ENCODE data around the gene ZSCAN5B. TPM values are rescaled to one million over a fixed set of nuclear protein-coding genes. Genes with fewer than 3 reads are reported as not detected.

ZSCAN5B gene
- total RNA-seq, 2 donors from 2014 or later: not detected

GRCh38 chr19:56223481-56223880 lies 25.9 kb upstream of the ZSCAN5B start:
- Histone ChIP-seq H3K9me3 (ENCODE audit: control insufficient read depth, low read length) (no peaks in the 10 kb centered on the region), H3K4me1 (ENCODE audit: control insufficient read depth, insufficient read depth, low read length) (no peaks in the 10 kb centered on the region), H3K36me3 (ENCODE audit: control insufficient read depth, insufficient read depth, low read length) (no peaks in the 10 kb centered on the region), H3K27me3 (ENCODE audit: control insufficient read depth, insufficient read depth, low read length, poor library complexity, severe bottlenecking) (no peaks in the 10 kb centered on the region), H3K4me3 (ENCODE audit: low read length) (no peak overlapping the region), H3K9ac (ENCODE audit: extremely low read depth, low read length, poor library complexity, severe bottlenecking) (no peak overlapping the region), H3K27ac (ENCODE audit: low read depth, low read length) (no peak overlapping the region)
- H3K9me3 Mint-ChIP-seq: no peaks in the 10 kb centered on the region
- H3K27me3 Mint-ChIP-seq (ENCODE audit: insufficient read depth): peaks cover 12% of the 10 kb centered on the region
- 88 to 89% methylated on average over 9 of the region's 9 CpGs for WGBS, 2 experiments (ENCODE audit: insufficient coverage in 1 of 2, insufficient read length in 1 of 2)
- H3K4me1 Mint-ChIP-seq: no peaks in the 10 kb centered on the region
- no peak overlapping the region for H3K4me3 Mint-ChIP-seq
- no peak for TF ChIP-seq CTCF (conservative IDR thresholded peaks at IDR 0.05)
- no peak for DNase-seq
- no peak overlapping the region for H3K27ac Mint-ChIP-seq
- peaks cover 28% of the 10 kb centered on the region for H3K36me3 Mint-ChIP-seq (ENCODE audit: low read depth)

GRCh38 chr19:56222901-56223300 lies 25.3 kb upstream of the ZSCAN5B start:
- H3K9me3 ChIP-seq (ENCODE audit: control insufficient read depth, low read length): no peaks in the 10 kb centered on the region
- peak; percentile 28 for TF ChIP-seq CTCF (conservative IDR thresholded peaks at IDR 0.05)
- Mint-ChIP-seq H3K27ac (no peak overlapping the region), H3K27me3 (ENCODE audit: insufficient read depth) (peaks cover 12% of the 10 kb centered on the region), H3K9me3 (no peaks in the 10 kb centered on the region), H3K4me1 (no peaks in the 10 kb centered on the region), H3K36me3 (ENCODE audit: low read depth) (peaks cover 28% of the 10 kb centered on the region), H3K4me3 (no peak overlapping the region)
- no peak for DNase-seq
- 83 to 100% methylated on average over 3 to 6 of the region's 6 CpGs for whole genome bisulfite sequencing, 2 experiments (ENCODE audit: insufficient coverage in 1 of 2, insufficient read length in 1 of 2)
- no peak overlapping the region for H3K4me3 ChIP-seq (ENCODE audit: low read length)
- H3K4me1 ChIP-seq (ENCODE audit: control insufficient read depth, insufficient read depth, low read length): no peaks in the 10 kb centered on the region
- H3K27me3 ChIP-seq (ENCODE audit: control insufficient read depth, insufficient read depth, low read length, poor library complexity, severe bottlenecking): no peaks in the 10 kb centered on the region
- H3K9ac ChIP-seq (ENCODE audit: extremely low read depth, low read length, poor library complexity, severe bottlenecking): no peak overlapping the region
- H3K27ac ChIP-seq (ENCODE audit: low read depth, low read length): no peak overlapping the region
- H3K36me3 ChIP-seq (ENCODE audit: control insufficient read depth, insufficient read depth, low read length): no peaks in the 10 kb centered on the region

GRCh38 chr19:56221851-56222250 lies 24.3 kb upstream of the ZSCAN5B start:
- H3K9me3 ChIP-seq (ENCODE audit: control insufficient read depth, low read length): no peaks in the 10 kb centered on the region
- Mint-ChIP-seq H3K4me3 (no peak overlapping the region), H3K36me3 (ENCODE audit: low read depth) (peaks cover 28% of the 10 kb centered on the region), H3K27me3 (ENCODE audit: insufficient read depth) (peaks cover 17% of the 10 kb centered on the region), H3K4me1 (peaks cover 2% of the 10 kb centered on the region), H3K9me3 (no peaks in the 10 kb centered on the region), H3K27ac (no peak overlapping the region)
- H3K27ac ChIP-seq (ENCODE audit: low read depth, low read length): no peak overlapping the region
- no peaks in the 10 kb centered on the region for H3K27me3 ChIP-seq (ENCODE audit: control insufficient read depth, insufficient read depth, low read length, poor library complexity, severe bottlenecking)
- TF ChIP-seq CTCF (conservative IDR thresholded peaks at IDR 0.05): peak; percentile 48
- no peak for DNase-seq
- no peaks in the 10 kb centered on the region for H3K36me3 ChIP-seq (ENCODE audit: control insufficient read depth, insufficient read depth, low read length)
- no peak overlapping the region for H3K4me3 ChIP-seq (ENCODE audit: low read length)
- no peaks in the 10 kb centered on the region for H3K4me1 ChIP-seq (ENCODE audit: control insufficient read depth, insufficient read depth, low read length)
- no peak overlapping the region for H3K9ac ChIP-seq (ENCODE audit: extremely low read depth, low read length, poor library complexity, severe bottlenecking)
- 94 to 98% methylated on average over 13 to 14 of the region's 14 CpGs for WGBS, 2 experiments (ENCODE audit: insufficient coverage in 1 of 2, insufficient read length in 1 of 2)

Data from endodermal cell (in vitro differentiated cells).